ENCODE data around the gene RNF180.
"Not testable (repeated sequence)": the region's sequence is repeated elsewhere in the genome, so short reads cannot be mapped to it uniquely, and the experiment has no call there.

RNF180 gene

DNA sequence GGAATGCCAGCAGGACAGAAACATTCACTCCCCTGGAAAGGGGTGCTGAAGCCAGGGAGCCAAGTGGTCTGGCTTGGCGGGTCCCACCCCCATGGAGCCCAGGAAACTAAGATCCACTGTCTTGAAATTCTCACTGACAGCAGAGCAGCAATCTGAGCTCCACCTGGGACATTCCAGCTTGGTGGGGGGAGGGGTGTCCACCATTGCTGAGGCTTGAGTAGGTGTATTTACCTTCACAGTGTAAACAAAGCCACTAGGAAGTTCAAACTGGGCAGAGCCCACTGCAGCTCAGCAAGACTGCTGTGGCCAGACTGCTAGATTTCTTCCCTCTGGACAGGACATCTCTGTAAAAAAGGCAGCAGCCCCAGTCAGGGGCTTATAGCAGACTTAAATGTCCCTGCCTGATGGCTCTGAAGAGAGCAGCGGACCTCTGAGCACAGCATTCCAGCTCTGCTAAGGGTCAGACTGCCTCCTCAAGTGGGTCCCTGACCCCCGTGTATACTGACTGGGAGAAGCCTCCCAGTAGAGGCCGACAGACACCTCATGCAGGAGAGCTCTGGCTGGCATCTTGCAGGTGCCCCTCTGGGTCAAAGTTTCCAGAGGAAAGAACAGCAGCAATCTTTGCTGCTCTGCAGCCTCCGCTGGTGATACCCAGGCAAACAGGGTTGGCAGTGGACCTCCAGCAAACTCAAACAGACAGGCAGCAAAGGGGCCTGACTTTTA is 241.6 kb downstream of the RNF180 start:
- not testable (repeated sequence) for DNase-seq

DNA sequence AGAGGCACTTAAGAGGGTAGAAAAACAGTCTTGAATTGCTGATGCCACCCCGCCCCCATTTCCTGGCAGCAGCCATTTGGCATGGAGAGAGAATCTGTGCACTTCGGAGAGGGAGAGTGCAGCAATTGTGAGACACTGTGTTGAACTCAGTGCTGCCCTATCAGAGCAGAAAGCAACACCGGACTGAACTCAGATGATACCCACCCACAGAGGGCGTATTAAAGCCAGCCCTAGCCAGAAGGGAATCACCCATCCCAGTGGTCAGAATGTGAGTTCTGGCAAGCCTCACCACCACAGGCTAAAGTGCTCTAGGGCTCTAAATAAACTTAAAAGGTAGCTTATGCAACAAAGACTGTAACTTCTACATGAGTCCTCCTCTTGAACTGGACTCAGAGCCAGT is 251.7 kb downstream of the RNF180 start:
- no peak for DNase-seq

- DNase-seq = no peak
Measured at GRCh38 chr5:64418013-64418412, 252.4 kb downstream of the RNF180 start.

Data from SW 1271 (cell line).